Naive thymus-derived CD4-positive, alpha-beta T cell (primary cell): ENCODE results near the gene ETV3L. TPM values are rescaled to one million over a fixed set of nuclear protein-coding genes. Genes with fewer than 3 reads are reported as not detected.

Source experiments
- ATAC-seq: fragments of 150-1000 bp; cut with Tn5 transposase; 2 replicates; pipeline ENCODE4 v1.10.0; 2021; ENCODE audit warnings: mild to moderate bottlenecking, moderate library complexity
- CTCF ChIA-PET: fragments of 350-600 bp; sonication (Branson Sonifier 250); formaldehyde crosslinking; loops from one replicate; lab custom pipeline; 2021; ENCODE audit warnings: antibody characterized with exemption; lab: Charles Lee
- POLR2A ChIA-PET: fragments of 350-600 bp; sonication (Branson Sonifier 250); formaldehyde crosslinking; loops from one replicate; lab custom pipeline; 2021; ENCODE audit warnings: antibody characterized with exemption, inconsistent platforms; lab: Charles Lee
- DNase-seq, 9 donors: peaks; one replicate each; pipeline versions ENCODE4 v3.0.0 to v3.0.0-alpha.2; 2020 to 2022; ENCODE audit warnings: mixed read lengths in 1 of 9
- H3K27ac ChIP-seq: one replicate; pipeline ENCODE4 v1.7.0; 2013; ENCODE audit warnings: mild to moderate bottlenecking, low read depth, low read length, moderate library complexity
- H3K27me3 ChIP-seq, 2 donors: one replicate each; pipeline ENCODE4 v1.7.0; 2013; ENCODE audit warnings: low read length in 2 of 2, mild to moderate bottlenecking in 2 of 2, moderate library complexity in 2 of 2; ENCODE audit not compliant: control insufficient read depth in 2 of 2, insufficient read depth in 2 of 2
- H3K36me3 ChIP-seq, 3 experiments: 1 replicate in 2 of 3; 2 replicates in 1 of 3; pipeline ENCODE4 v1.7.0; 2013; ENCODE audit warnings: low read length in 3 of 3, mild to moderate bottlenecking in 3 of 3, moderate library complexity in 1 of 3; ENCODE audit not compliant: insufficient read depth in 3 of 3, control insufficient read depth in 2 of 3
- H3K4me1 ChIP-seq, 2 donors: one replicate each; pipeline ENCODE4 v1.7.0; 2013; ENCODE audit warnings: low read length in 2 of 2, mild to moderate bottlenecking in 2 of 2, moderate library complexity in 1 of 2; ENCODE audit not compliant: control insufficient read depth in 2 of 2, insufficient read depth in 2 of 2
- H3K4me3 ChIP-seq: 2 replicates; pipeline ENCODE4 v1.7.0; 2013; ENCODE audit warnings: mild to moderate bottlenecking, low read length
- H3K9me3 ChIP-seq, 3 experiments: 1 replicate in 2 of 3; 2 replicates in 1 of 3; pipeline ENCODE4 v1.7.0; 2013; ENCODE audit warnings: low read length in 3 of 3; ENCODE audit not compliant: control insufficient read depth in 2 of 3
- H3K27ac Mint-ChIP-seq, 9 donors: one replicate each; pipeline ENCODE4 v1.8.0; 2020 to 2022; ENCODE audit warnings: mixed read lengths in 9 of 9, mild to moderate bottlenecking in 8 of 9, moderate library complexity in 5 of 9, inconsistent platforms in 2 of 9
- H3K27me3 Mint-ChIP-seq, 5 donors: one replicate each; pipeline ENCODE4 v1.8.0; 2021 to 2022; ENCODE audit warnings: mixed read lengths in 5 of 5, mild to moderate bottlenecking in 1 of 5
- H3K36me3 Mint-ChIP-seq, 5 donors: one replicate each; pipeline ENCODE4 v1.8.0; 2020 to 2022; ENCODE audit warnings: mixed read lengths in 5 of 5, mild to moderate bottlenecking in 3 of 5, inconsistent platforms in 1 of 5
- H3K4me1 Mint-ChIP-seq, 7 donors: one replicate each; pipeline ENCODE4 v1.8.0; 2020 to 2022; ENCODE audit warnings: mixed read lengths in 7 of 7, mild to moderate bottlenecking in 3 of 7, inconsistent platforms in 1 of 7
- H3K4me3 Mint-ChIP-seq, 10 donors: one replicate each; pipeline ENCODE4 v1.8.0; 2020 to 2022; ENCODE audit warnings: mild to moderate bottlenecking in 10 of 10, mixed read lengths in 10 of 10, moderate library complexity in 6 of 10, inconsistent platforms in 2 of 10
- H3K9me3 Mint-ChIP-seq, 11 donors: one replicate each; pipeline ENCODE4 v1.8.0; 2020 to 2022; ENCODE audit warnings: mixed read lengths in 11 of 11, mild to moderate bottlenecking in 4 of 11, inconsistent platforms in 1 of 11, moderate library complexity in 1 of 11
- intact Hi-C, 2 donors: fragments of 100-400 bp; cut with micrococcal nuclease; formaldehyde crosslinking; loops; one replicate each; pipeline ENCODE4 v1.15.1; 2023
- polyA plus RNA-seq, 2 donors: library from polyadenylated mRNA; unstranded; fragments of 300-500 nt; fragmentation: Illumina TruSeq; gene quantifications; one replicate each; pipeline ENCODE4 v1.2.3, GENCODE V29; 2021
- total RNA-seq, 6 experiments: library from RNA in 5 of 6; stranded (reverse) in 5 of 6; gene quantifications; 1 replicate in 5 of 6; 2 replicates in 1 of 6; pipeline ENCODE4 v1.2.3 and lab custom pipeline; 2021 to 2026

Gene ETV3L
- total and polyA plus RNA-seq, 7 experiments from 2014 or later = not detected

DNA sequence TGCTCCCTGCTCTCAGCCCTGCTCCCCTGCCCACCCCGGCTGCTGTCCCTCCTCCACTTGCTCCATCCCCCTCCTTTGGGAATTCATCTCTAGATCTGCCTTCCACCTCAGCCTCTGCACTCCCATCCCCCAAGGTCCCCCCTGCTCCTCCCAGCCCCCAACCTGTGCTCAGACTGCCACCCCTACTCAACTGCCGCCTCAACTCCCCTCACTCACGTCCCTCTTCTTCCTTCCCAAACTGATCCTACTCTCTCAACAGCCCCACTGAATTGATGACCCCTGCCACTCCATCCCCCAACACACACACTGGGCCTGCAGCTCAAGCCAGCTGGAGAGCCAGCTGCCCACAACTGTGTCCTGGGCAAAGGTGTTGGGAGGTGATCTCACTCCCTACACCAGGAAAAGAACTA lies 15.8 kb upstream of the ETV3L start:
- Mint-ChIP-seq H3K27me3 (peaks cover 4 to 18% (median 8%) of the 10 kb centered on the region in 5 donors), H3K27ac (no peak overlapping the region), H3K4me3 (no peak overlapping the region), H3K36me3 (no peaks in the 10 kb centered on the region), H3K9me3 (no peaks in the 10 kb centered on the region), H3K4me1 (peaks cover 13 to 23% (median 19%) of the 10 kb centered on the region in 7 donors)
- ChIA-PET POLR2A (no interaction called here), CTCF (no interaction called here)
- intact Hi-C loops = no loop called here
- Histone ChIP-seq H3K4me1 (peaks cover 0 to 4% of the 10 kb centered on the region in 2 donors), H3K9me3 (no peaks in the 10 kb centered on the region), H3K27me3 (no peaks in the 10 kb centered on the region), H3K27ac (no peak overlapping the region), H3K4me3 (no peak overlapping the region), H3K36me3 (no peaks in the 10 kb centered on the region)
- DNase-seq (no peak), ATAC-seq (no peak)

DNA sequence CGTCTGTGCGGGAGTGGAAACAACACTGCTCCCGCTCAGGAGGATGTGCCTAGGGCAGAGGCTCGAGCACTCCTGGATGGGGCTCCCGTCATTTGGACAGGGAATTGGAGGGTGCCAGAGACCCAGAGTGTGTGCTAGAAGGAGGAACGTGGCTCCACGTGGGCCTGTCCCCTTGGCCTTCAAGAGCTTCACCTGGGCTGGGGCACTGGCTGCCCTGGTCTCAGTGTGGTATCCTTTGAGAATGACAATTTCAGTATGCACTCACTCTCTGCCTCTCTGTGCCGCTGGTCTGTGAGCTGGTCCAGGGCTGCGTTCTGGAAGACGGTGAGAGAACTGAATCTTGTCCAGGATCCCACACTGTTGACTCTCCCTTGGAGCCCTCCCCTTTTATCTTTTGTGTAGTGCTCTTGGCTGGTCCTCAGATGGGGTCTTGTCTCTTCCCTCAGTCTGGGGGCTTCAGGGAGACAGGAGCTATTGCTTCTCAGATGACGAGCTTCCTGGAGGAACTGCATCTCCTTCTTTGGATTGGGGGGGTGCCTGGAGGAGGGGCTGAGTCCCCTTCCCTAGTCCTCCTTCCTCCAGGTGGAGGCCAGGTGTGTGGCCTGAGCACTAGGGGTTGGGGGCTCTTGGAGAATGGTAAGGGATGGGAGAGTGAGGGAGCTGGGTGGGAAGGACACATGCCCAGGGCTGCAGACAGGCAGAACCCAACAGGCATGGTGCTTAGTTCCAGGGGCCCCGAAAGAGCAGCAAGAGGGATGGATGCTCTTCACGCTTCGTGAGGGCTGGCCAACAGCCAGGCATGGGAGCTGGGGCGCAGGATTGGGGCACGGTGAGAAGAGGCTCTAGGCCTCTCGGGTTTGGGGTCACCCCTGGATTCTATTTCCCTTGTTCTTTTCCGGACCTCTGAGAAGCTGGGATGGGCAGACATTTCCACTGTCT lies 14.8 kb upstream of the ETV3L start:
- Histone ChIP-seq H3K27ac (no peak overlapping the region), H3K9me3 (no peaks in the 10 kb centered on the region), H3K4me1 (peaks cover 0 to 4% of the 10 kb centered on the region in 2 donors), H3K36me3 (no peaks in the 10 kb centered on the region), H3K4me3 (no peak overlapping the region), H3K27me3 (no peaks in the 10 kb centered on the region)
- DNase-seq = no peak
- no peak for ATAC-seq
- Mint-ChIP-seq H3K27me3 (peaks cover 4 to 24% (median 10%) of the 10 kb centered on the region in 5 donors), H3K4me3 (no peak overlapping the region), H3K9me3 (no peaks in the 10 kb centered on the region), H3K36me3 (no peaks in the 10 kb centered on the region), H3K27ac (peak overlapping the region in 1 of 9 donors; percentile 46), H3K4me1 (peaks cover 13 to 22% (median 16%) of the 10 kb centered on the region in 7 donors)
- CTCF ChIA-PET = interaction anchor here (0.5 to 0.6 kb wide), 2 partner anchors 75 to 753 kb away, joined by 3 to 6 read pairs; no protein-coding TSS in a partner anchor
- intact Hi-C loops = no loop called here
- POLR2A ChIA-PET = no interaction called here

DNA sequence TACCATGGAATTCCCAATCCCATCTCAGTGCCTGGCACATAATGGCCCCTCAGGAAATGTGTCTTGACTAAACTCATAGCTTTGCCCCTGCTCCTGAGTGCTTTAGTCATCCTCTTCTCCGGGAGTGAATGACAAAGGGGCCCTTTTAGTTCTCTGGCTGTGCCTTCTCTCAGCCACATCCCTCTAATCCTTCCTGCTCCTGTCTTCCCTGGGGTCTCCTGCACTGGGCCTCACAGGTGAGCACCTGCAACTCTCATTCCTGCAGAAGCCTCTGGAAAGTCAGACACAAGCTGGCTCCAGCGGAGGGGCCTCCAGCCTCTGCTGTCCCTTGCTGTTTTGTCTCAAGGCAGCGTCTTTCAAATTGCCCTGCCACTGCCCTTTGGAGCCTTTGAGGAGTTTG lies 14.0 kb upstream of the ETV3L start:
- H3K9me3 ChIP-seq = no peaks in the 10 kb centered on the region
- Mint-ChIP-seq H3K36me3 (no peaks in the 10 kb centered on the region), H3K27ac (no peak overlapping the region), H3K4me1 (peaks cover 13 to 21% (median 16%) of the 10 kb centered on the region in 7 donors), H3K4me3 (no peak overlapping the region), H3K27me3 (peaks cover 4 to 31% (median 15%) of the 10 kb centered on the region in 5 donors), H3K9me3 (no peaks in the 10 kb centered on the region)
- H3K27ac ChIP-seq = no peak overlapping the region
- no peak for DNase-seq
- H3K4me1 ChIP-seq = peaks cover 0 to 4% of the 10 kb centered on the region in 2 donors
- intact Hi-C loops = no loop called here
- peaks cover 0 to 5% of the 10 kb centered on the region in 2 donors for H3K27me3 ChIP-seq
- ChIA-PET CTCF (interaction anchor here (0.5 to 0.6 kb wide), 2 partner anchors 74 to 752 kb away, joined by 3 to 6 read pairs; no protein-coding TSS in a partner anchor), POLR2A (no interaction called here)
- H3K36me3 ChIP-seq = no peaks in the 10 kb centered on the region
- H3K4me3 ChIP-seq = no peak overlapping the region
- ATAC-seq = no peak

GRCh38 chr1:157113106-157113505 lies 13.5 kb upstream of the ETV3L start:
- Histone ChIP-seq H3K27me3 (peaks cover 0 to 6% of the 10 kb centered on the region in 2 donors), H3K36me3 (no peaks in the 10 kb centered on the region), H3K4me1 (peaks cover 0 to 4% of the 10 kb centered on the region in 2 donors), H3K27ac (no peak overlapping the region), H3K4me3 (no peak overlapping the region), H3K9me3 (no peaks in the 10 kb centered on the region)
- Mint-ChIP-seq H3K4me3 (no peak overlapping the region), H3K9me3 (no peaks in the 10 kb centered on the region), H3K27me3 (peaks cover 4 to 36% (median 21%) of the 10 kb centered on the region in 5 donors), H3K27ac (no peak overlapping the region), H3K36me3 (no peaks in the 10 kb centered on the region), H3K4me1 (peaks cover 13 to 21% (median 16%) of the 10 kb centered on the region in 7 donors)
- POLR2A ChIA-PET = no interaction called here
- ATAC-seq (peak; percentile 54), DNase-seq (no peak)
- intact Hi-C loops = no loop called here
- CTCF ChIA-PET = no interaction called here

- ChIA-PET POLR2A (no interaction called here), CTCF (no interaction called here)
- Histone ChIP-seq H3K27ac (no peak overlapping the region), H3K36me3 (no peaks in the 10 kb centered on the region), H3K9me3 (no peaks in the 10 kb centered on the region), H3K27me3 (peaks cover 5 to 6% of the 10 kb centered on the region in 2 donors), H3K4me1 (peaks cover 0 to 2% of the 10 kb centered on the region in 2 donors), H3K4me3 (no peak overlapping the region)
- ATAC-seq (no peak), DNase-seq (no peak)
- Mint-ChIP-seq H3K36me3 (no peaks in the 10 kb centered on the region), H3K27me3 (peaks cover 9 to 41% (median 28%) of the 10 kb centered on the region in 5 donors), H3K27ac (peak overlapping the region in 2 of 9 donors; percentile 34 to 60), H3K4me1 (peaks cover 7 to 20% (median 9%) of the 10 kb centered on the region in 7 donors), H3K4me3 (no peak overlapping the region), H3K9me3 (no peaks in the 10 kb centered on the region)
- intact Hi-C loops = no loop called here
Observed at GRCh38 chr1:157112186-157112867, 12.7 kb upstream of the ETV3L start.

DNA sequence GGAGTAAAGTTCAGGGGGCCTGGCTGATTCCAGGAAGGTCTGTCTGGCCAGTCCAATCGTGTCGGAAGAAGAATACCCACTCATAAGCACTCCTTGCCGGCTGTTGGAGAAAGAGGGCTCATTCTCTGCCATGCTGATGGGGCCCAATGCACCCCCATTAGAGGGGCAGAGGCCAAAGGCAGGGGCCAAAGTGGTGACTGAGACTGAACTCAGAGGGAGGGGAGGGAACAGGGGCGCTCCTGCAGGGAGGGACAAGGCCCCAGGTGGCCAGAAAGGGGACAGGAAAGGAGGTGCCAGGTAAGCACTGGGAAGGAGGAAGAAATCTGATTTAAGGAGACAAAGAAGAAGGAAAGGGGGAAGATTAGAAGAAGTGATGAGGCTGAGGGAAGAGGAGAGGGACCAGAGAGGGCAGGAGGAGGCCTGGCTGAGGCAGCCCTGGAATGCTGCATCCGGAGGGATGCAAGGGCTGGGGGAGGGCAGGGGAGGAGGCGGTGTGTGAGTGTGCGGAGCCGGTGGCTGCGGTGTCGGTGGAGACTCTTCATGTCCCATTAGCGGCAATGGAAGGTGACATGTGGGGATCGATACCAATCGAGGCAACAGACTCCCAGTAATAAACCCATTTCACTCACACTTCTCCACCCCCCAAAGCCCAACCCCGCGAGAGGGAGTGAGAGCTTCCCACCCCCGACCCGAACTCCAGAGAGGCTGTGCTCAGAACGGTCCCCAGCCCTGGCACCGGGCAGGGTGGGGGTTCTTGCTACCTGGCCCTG lies 12.0 kb upstream of the ETV3L start:
- POLR2A ChIA-PET = no interaction called here
- no peak overlapping the region for H3K27ac ChIP-seq
- DNase-seq = no peak
- peaks cover under 1 to 18% (median 4%) of the 10 kb centered on the region in 7 donors for H3K4me1 Mint-ChIP-seq
- ATAC-seq = no peak
- H3K36me3 ChIP-seq = no peaks in the 10 kb centered on the region
- no peak overlapping the region for H3K4me3 ChIP-seq
- peak overlapping the region in 1 of 9 donors; percentile 59 for H3K27ac Mint-ChIP-seq
- H3K4me1 ChIP-seq = no peaks in the 10 kb centered on the region
- CTCF ChIA-PET = interaction anchor here (0.6 kb wide), 1 partner anchor 15 kb away, joined by 4 read pairs; no protein-coding TSS in a partner anchor
- peaks cover 5 to 6% of the 10 kb centered on the region in 2 donors for H3K27me3 ChIP-seq
- no peaks in the 10 kb centered on the region for H3K9me3 Mint-ChIP-seq
- no peaks in the 10 kb centered on the region for H3K36me3 Mint-ChIP-seq
- no peaks in the 10 kb centered on the region for H3K9me3 ChIP-seq
- H3K27me3 Mint-ChIP-seq = peaks cover 11 to 48% (median 36%) of the 10 kb centered on the region in 5 donors
- H3K4me3 Mint-ChIP-seq = no peak overlapping the region
- intact Hi-C loops = no loop called here
